Measurements from ENCODE around the gene OPRD1.
"Not testable (repeated sequence)": the region's sequence is repeated elsewhere in the genome, so short reads cannot be mapped to it uniquely, and the experiment has no call there.

The OPRD1 gene

GRCh38 chr1:28811766-28812668 lies at the start of gene OPRD1:
OPRD1 (plus strand) TSS chr1:28812170; CDS start chr1:28812384, 214 bp downstream.
- DNase-seq (ENCODE audit: low spot score), result peak; percentile 53

GRCh38 chr1:28766532-28767183 lies 45.3 kb upstream of the OPRD1 start:
- DNase-seq (ENCODE audit: low spot score), result no peak

DNA sequence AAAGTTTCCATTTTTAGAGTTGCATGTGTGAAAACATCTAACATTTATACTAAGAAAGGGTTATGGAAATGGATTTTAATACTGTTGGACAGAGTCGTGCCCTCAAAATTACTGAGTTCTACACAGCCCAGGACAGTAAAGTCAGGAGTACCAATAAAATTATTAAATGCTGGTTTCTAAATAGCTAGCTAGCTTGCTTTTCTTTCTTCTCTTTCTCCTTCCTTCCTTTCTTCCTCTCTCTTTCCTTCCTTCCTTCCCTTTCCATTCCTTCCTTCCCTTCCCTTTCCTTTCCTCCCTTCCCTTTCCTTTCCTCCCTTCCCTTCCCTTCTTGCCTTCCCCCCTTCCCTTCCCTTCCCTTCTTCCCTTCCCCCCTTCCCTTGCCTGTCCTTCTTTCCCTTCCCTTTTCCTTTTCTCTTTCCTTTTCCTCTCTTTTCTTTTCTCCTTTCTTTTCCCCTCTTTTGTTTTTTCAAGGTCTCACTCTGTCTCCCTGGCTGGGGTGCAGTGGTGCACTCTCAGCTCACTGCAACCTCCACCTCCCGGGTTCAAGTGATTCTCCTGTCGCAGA lies 41.3 kb upstream of the OPRD1 start:
- DNase-seq (ENCODE audit: low spot score), result no peak

GRCh38 chr1:28771921-28772320 lies 40.0 kb upstream of the OPRD1 start:
- DNase-seq (ENCODE audit: low spot score), result not testable (repeated sequence)

DNA sequence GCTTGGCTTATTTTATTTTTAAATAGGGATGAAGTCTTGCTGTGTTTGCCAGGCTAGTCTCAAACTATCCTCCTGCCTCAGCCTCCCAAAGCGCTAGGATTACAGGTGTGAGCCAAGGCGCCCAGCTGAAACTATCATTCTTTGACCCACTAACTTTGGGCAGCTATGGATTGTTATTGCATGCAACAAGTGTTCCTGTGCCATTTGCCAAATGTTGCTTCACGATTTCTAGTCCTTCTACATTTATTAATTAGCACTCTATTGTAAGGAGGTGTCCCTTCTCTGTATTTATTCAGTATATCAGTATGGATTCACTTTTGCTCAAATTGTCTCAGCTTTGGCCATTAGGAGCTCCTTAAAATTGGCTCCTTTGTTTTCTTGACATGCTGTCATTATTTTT lies 38.9 kb upstream of the OPRD1 start:
- DNase-seq (ENCODE audit: low spot score), result no peak

DNA sequence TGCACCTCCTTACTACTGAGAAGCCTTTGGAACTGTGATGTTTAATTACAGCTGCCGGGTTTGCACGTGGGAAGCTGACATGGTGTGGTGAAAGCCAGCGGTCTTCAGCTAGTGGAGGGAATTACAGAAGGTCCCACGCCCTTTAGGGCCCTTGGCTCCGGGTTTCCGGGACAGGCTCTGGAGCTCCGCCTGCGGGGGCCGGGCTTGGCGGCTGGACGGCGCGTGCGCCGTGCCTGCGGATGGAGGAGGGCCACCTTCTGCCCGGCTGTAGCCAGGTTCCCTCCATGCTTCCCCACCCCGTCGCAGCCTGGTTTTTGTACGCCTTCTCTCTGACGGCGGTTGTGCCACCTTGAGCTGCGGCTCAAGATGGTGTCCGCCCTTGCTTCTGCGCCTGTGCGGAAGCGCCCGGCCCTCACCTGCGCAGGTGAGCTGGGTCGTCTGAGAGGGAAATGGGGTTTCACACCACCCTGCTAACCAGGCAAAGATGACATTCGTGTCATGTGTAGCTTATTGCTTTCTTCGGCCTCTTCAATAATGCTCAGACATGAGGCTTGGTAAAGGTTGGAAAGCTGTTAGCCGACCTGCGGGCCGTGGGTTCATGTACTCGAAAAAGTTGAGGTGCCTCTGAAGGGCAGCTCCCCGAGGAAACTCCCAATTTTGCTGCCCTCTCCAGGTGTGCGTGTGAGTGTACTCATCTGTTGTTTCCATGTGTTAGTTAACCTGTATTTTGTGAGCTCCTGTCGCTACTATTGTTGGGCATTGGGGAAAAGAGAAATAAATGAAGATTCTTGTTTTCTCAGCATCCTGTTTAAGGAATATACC lies 36.6 kb upstream of the OPRD1 start:
- DNase-seq (ENCODE audit: low spot score), result no peak

GRCh38 chr1:28776341-28776740 lies 35.6 kb upstream of the OPRD1 start:
- no peak for DNase-seq (ENCODE audit: low spot score)

- DNase-seq (ENCODE audit: low spot score), result no peak
Observed at GRCh38 chr1:28778021-28778420, 33.9 kb upstream of the OPRD1 start.

- no peak for DNase-seq (ENCODE audit: low spot score)
Observed at GRCh38 chr1:28779751-28780408, 32.1 kb upstream of the OPRD1 start.

DNA sequence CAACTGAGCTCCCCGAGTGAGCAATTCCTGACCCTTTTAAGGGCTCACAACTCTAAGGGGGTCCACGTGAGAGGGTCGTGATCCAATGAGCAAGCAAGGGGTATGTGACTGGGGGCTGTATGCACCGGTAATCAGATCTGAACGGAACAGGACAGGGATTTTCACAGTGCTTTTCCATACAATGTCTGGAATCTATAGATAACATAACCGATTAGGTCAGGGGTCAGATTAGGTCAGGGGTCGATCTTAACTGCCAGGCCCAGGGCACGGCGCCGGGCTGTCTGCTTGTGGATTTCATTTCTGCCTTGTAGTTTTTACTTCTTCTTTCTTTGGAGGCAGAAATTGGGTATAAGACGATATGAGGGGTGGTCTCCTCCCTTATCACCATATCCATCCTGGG lies 30.7 kb upstream of the OPRD1 start:
- no peak for DNase-seq (ENCODE audit: low spot score)

DNA sequence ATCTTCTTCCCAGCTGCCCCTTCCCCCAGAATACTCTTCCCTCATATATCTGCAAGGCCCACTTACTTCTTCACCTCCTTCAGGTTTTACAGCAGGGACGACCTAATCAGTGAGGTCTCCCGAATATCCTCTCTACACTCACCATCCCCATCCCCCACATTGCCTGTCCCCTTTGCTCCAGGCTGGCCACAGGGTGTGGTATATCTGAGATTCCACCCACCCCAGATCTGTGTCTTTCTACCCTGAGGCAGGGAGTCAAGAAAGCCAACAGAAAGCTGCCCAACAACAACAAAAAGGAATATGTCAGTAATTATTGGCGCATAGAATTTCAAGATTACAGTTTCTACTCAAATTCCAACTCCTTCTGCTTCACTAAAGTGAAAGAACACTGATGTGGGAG lies 30.0 kb upstream of the OPRD1 start:
- DNase-seq (ENCODE audit: low spot score), result no peak

DNA sequence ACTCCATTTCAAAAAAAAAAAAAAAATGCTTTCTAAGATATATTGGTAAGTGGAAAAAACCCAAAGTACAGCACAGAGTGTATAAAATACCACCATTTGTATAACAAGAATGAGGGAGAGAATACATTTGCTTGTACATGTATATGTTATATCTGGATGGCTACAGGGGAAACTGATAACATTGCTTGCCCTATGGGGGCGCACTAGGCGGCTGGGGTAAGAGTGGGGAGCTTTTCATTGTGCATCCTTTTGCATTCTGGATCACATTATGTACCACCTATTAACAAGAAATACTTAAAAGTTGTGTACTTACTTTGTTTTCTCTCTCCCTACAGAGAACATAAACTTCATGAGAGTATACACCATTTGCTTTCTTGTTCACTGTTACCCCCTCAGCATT lies 28.6 kb upstream of the OPRD1 start:
- DNase-seq (ENCODE audit: low spot score), result no peak

DNA sequence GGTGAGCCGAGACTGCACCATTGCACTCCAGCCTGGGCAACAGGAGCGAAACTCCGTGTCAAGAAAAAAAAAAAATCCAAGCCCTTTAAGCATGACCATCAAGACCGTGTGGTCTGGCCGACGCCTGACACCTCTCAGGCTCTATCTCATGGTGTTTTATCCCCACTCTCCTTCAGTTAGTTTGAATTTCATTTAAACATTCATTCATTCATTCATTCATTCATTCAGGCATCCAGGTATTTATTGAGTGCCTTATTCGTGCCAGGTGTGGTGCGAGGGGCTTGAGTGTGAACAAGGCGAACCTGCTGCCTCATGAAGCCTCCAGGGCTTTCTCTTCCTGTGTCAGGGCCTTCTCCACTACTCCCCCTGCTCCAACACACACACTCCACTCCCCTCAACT lies 22.6 kb upstream of the OPRD1 start:
- DNase-seq (ENCODE audit: low spot score), result no peak

GRCh38 chr1:28789816-28790215 lies 22.2 kb upstream of the OPRD1 start:
- DNase-seq (ENCODE audit: low spot score), result no peak

GRCh38 chr1:28790377-28791035 lies 21.5 kb upstream of the OPRD1 start:
- DNase-seq (ENCODE audit: low spot score), result no peak

- not testable (repeated sequence) for DNase-seq (ENCODE audit: low spot score)
Observed at GRCh38 chr1:28791929-28792328, 20.0 kb upstream of the OPRD1 start.

- no peak for DNase-seq (ENCODE audit: low spot score)
Observed at GRCh38 chr1:28792644-28793121, 19.3 kb upstream of the OPRD1 start.

DNA sequence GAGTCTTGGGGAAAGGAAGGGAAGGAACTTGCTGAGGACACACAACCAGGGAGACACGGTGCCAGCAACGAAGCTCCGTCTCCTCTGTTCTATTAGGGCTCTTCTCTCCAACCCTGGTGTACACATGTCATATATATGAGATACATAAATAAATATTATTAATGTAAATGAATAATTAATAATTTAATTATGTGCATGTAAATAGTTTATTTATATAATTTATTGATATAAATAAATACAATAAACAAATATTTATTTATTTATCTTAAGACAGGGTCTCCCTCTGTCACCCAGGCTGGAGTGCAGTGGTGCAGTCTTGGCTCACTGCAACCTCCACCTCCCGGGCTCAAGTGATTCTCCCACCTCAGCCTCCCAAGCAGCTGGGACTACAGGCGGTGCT lies 17.4 kb upstream of the OPRD1 start:
- not testable (repeated sequence) for DNase-seq (ENCODE audit: low spot score)

DNA sequence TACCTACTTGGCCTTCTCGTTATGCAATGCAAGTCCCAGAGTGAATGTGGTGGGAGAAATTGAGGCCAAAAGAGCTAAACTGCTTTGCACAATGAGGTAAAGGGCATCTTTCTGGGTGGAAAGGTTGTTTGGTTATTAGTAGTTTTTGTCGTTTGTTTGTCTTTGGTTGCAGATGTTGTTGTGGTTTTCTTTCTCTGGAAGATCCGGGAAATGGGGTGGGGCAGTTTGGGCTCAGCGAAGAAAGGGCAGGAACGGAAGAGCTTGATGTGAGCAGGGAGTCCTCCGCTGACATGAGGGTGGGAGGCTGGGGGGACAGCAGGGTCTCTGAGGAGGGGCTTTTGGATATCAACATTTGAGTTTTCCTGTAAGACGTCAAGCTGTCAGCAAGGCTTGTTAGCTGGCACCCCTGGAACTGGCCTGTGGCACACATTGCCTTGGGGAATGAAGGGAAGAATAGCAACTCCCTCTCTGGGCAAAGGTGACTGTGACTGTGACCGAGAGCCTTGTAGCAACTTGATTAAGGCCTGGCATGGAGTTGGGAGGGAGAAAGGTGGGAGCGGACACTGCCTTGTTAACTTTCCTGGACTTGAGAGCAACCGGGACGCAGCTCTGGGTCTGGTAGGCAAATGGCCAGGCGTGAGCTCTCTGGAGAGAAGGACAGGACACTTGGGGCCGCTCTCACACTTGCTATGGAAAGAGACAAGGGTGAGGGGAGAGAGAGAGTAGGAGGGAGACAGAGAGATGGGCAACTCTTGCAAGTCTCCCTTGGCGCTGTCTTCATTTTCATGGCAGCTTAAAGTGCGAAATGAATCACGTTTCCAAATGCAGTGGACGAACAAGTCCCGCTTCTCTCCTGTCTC lies 15.4 kb upstream of the OPRD1 start:
- DNase-seq (ENCODE audit: low spot score), result no peak

GRCh38 chr1:28800324-28800723 lies 11.6 kb upstream of the OPRD1 start:
- DNase-seq (ENCODE audit: low spot score), result no peak

Measured in HuH-7.5 (cell line).